Thoracic aorta (tissue), 2 donors: ENCODE measurements around the gene MAP3K5. TPM values are rescaled to one million over a fixed set of nuclear protein-coding genes. Genes with fewer than 3 reads are reported as not detected.

ENCODE experiments used
- ATAC-seq: fragments of 150-250 bp; one replicate; pipeline ENCODE4 v1.8.0; 2017; ENCODE audit warnings: low read depth; ENCODE audit not compliant: insufficient number of reproducible peaks, low FRiP score
- DNase-seq: peaks from one replicate; pipeline ENCODE4 v3.0.0-alpha.2; 2020; ENCODE audit warnings: low spot score
- H3K27ac ChIP-seq, 2 donors: fragments of 200-600 bp; sonication (generic); 1 replicate in 1 of 2; 2 replicates in 1 of 2; pipeline ENCODE4 v1.5.1; 2016; ENCODE audit warnings: mild to moderate bottlenecking in 2 of 2, moderate library complexity in 2 of 2
- H3K27me3 ChIP-seq: fragments of 200-600 bp; sonication (generic); replicated peaks from 2 replicates; pipeline ENCODE4 v1.6.0; 2016; ENCODE audit warnings: mild to moderate bottlenecking; ENCODE audit not compliant: insufficient read depth
- H3K36me3 ChIP-seq: fragments of 200-600 bp; sonication (generic); one replicate; pipeline ENCODE4 v1.5.1; 2016
- H3K4me1 ChIP-seq, 2 donors: fragments of 200-600 bp; sonication (generic); 1 replicate in 1 of 2; 2 replicates in 1 of 2; pipeline versions ENCODE4 v1.5.1 to v1.6.0; 2016; ENCODE audit warnings: low read depth in 2 of 2, mild to moderate bottlenecking in 1 of 2; ENCODE audit not compliant: control insufficient read depth in 1 of 2
- H3K4me3 ChIP-seq: fragments of 200-600 bp; sonication (generic); 2 replicates; pipeline ENCODE4 v1.5.1; 2016; ENCODE audit warnings: mild to moderate bottlenecking
- H3K9me3 ChIP-seq: fragments of 200-600 bp; sonication (generic); 2 replicates; pipeline ENCODE4 v1.5.1; 2016
- total RNA-seq, 2 donors: library from RNA; depleted of rRNA; stranded (reverse); fragments of >200 nt; gene quantifications; one replicate each; pipeline versions ENCODE4 v1.1.0 to v1.2.3, GENCODE V29; 2016
- TF ChIP-seq, protein P1 (sequence below): fragments of 200-600 bp; sonication (generic); IDR thresholded peaks from one replicate; pipeline ENCODE4 v1.5.1; 2019; ENCODE audit warnings: antibody characterized with exemption

MAP3K5 gene
- total RNA-seq, 2 donors from 2014 or later: 73.6 to 101 TPM

DNA sequence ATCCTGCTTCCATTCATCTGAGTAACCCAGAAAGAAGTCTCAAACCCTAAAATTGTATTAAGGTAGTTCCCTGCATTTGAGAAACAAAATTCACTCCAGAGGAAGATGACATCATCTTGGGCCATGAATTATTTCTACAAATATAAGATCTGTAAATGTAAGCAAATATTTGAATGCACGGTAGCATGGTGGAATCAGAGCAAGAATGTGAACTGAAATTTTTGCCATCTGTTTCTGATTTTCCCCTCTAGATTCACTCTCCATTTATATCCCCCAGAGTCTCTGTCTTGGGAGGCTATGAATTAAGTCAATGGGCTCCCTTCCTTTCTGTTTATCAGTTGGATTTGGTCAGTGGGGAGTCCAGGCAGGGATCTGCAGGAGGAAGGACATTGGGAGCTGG is 5.8 kb upstream of the MAP3K5 start:
- Histone ChIP-seq H3K36me3 (no peaks in the 10 kb centered on the region), H3K27me3 (no peaks in the 10 kb centered on the region), H3K9me3 (no peaks in the 10 kb centered on the region), H3K27ac (no peak overlapping the region), H3K4me3 (no peak overlapping the region), H3K4me1 (peaks cover 0 to 8% of the 10 kb centered on the region in 2 donors)
- TF ChIP-seq, protein P1, sequence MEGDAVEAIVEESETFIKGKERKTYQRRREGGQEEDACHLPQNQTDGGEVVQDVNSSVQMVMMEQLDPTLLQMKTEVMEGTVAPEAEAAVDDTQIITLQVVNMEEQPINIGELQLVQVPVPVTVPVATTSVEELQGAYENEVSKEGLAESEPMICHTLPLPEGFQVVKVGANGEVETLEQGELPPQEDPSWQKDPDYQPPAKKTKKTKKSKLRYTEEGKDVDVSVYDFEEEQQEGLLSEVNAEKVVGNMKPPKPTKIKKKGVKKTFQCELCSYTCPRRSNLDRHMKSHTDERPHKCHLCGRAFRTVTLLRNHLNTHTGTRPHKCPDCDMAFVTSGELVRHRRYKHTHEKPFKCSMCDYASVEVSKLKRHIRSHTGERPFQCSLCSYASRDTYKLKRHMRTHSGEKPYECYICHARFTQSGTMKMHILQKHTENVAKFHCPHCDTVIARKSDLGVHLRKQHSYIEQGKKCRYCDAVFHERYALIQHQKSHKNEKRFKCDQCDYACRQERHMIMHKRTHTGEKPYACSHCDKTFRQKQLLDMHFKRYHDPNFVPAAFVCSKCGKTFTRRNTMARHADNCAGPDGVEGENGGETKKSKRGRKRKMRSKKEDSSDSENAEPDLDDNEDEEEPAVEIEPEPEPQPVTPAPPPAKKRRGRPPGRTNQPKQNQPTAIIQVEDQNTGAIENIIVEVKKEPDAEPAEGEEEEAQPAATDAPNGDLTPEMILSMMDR: no peak
- ATAC-seq: no peak
- no peak for DNase-seq

GRCh38 chr6:136795996-136796395 is 3.7 kb upstream of the MAP3K5 start:
- Histone ChIP-seq H3K4me1 (peaks cover 0 to 9% of the 10 kb centered on the region in 2 donors), H3K9me3 (no peaks in the 10 kb centered on the region)
- no peak for ATAC-seq

GRCh38 chr6:136795386-136795785 is 3.1 kb upstream of the MAP3K5 start:
- H3K36me3 ChIP-seq: no peaks in the 10 kb centered on the region
- DNase-seq (no peak), ATAC-seq (no peak)
- no peak overlapping the region for H3K27ac ChIP-seq
- H3K4me1 ChIP-seq: peaks cover 0 to 9% of the 10 kb centered on the region in 2 donors
- no peaks in the 10 kb centered on the region for H3K27me3 ChIP-seq
- H3K4me3 ChIP-seq: no peak overlapping the region
- no peaks in the 10 kb centered on the region for H3K9me3 ChIP-seq
- TF ChIP-seq, protein P1: no peak

More at GRCh38 chr6:136795996-136796395, 3.7 kb upstream of the MAP3K5 start:
- TF ChIP-seq, protein P1: no peak
- DNase-seq: no peak
- Histone ChIP-seq H3K36me3 (no peaks in the 10 kb centered on the region), H3K27me3 (no peaks in the 10 kb centered on the region), H3K4me3 (no peak overlapping the region), H3K27ac (no peak overlapping the region)

GRCh38 chr6:136793363-136793762 is 1.1 kb upstream of the MAP3K5 start:
- no peak for DNase-seq
- peaks cover 4 to 20% of the 10 kb centered on the region in 2 donors for H3K4me1 ChIP-seq
- TF ChIP-seq, protein P1: no peak

DNA sequence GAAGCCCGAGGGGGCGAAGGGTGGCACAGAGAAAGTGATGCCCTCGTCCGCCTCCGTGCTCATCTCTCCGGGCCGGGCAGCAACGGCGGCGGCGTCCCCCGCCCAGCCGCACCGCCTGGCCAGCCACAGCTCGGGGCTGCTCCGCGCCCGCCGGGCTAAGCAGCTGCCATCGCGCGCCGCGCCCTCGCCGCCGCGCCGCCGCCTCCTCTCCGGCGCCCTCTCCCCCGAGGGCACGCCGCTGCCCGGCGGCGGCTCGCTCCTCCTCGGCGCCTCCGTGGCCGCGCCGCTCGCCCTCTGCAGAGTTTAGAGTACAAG is 225 bp downstream of the MAP3K5 start:
- no peaks in the 10 kb centered on the region for H3K36me3 ChIP-seq
- peak overlapping the region; percentile 97 to 98 for H3K27ac ChIP-seq
- DNase-seq: no peak
- no peaks in the 10 kb centered on the region for H3K27me3 ChIP-seq
- H3K4me3 ChIP-seq: peak overlapping the region; percentile 87
- H3K9me3 ChIP-seq: no peaks in the 10 kb centered on the region
- H3K4me1 ChIP-seq: peaks cover 12 to 32% of the 10 kb centered on the region in 2 donors
- ATAC-seq: no peak
- TF ChIP-seq, protein P1: no peak

More at GRCh38 chr6:136793363-136793762, 1.1 kb upstream of the MAP3K5 start:
- ATAC-seq: no peak
- no peaks in the 10 kb centered on the region for H3K27me3 ChIP-seq
- H3K9me3 ChIP-seq: no peaks in the 10 kb centered on the region
- peak overlapping the region; percentile 97 to 98 for H3K27ac ChIP-seq
- H3K36me3 ChIP-seq: no peaks in the 10 kb centered on the region
- peak overlapping the region; percentile 87 for H3K4me3 ChIP-seq
